T-cell (primary cell): ENCODE measurements around the gene FBLN2. TPM values are rescaled to one million over a fixed set of nuclear protein-coding genes. Genes with fewer than 3 reads are reported as not detected.

ENCODE experiments used
- ATAC-seq, 4 experiments: fragments of 200-7000 bp in 3 of 4; fragments of 150-1000 bp in 1 of 4; cut with Tn5 transposase; replicated peaks in 1 of 4; 1 replicate in 3 of 4; 2 replicates in 1 of 4; pipeline ENCODE4 v1.10.0; 2021; ENCODE audit warnings: moderate library complexity in 3 of 4, mild to moderate bottlenecking in 2 of 4, moderate number of reproducible peaks in 1 of 4
- CTCF ChIA-PET, 2 donors: fragments of 300-600 bp; sonication (Branson Sonifier 250); formaldehyde crosslinking; loops; one replicate each; lab custom pipeline; 2022; ENCODE audit warnings: antibody characterized with exemption in 2 of 2; lab: Charles Lee
- POLR2A ChIA-PET, 2 donors: fragments of 300-600 bp; sonication (Branson Sonifier 250); formaldehyde crosslinking; loops; one replicate each; lab custom pipeline; 2022; ENCODE audit warnings: antibody characterized with exemption in 2 of 2; lab: Charles Lee
- DNase-seq, 35 experiments: peaks; one replicate each; pipeline versions ENCODE4 v3.0.0 to v3.0.0-alpha.2; 2013 to 2023
- H3K27ac ChIP-seq: one replicate; pipeline ENCODE4 v1.5.1; 2013; ENCODE audit warnings: low read length
- H3K27me3 ChIP-seq, 2 experiments: replicated peaks in 1 of 2; 1 replicate in 1 of 2; 2 replicates in 1 of 2; pipeline versions ENCODE4 v1.6.1 to v1.7.0; 2013; ENCODE audit warnings: low read length in 1 of 2, mixed read lengths in 1 of 2; ENCODE audit not compliant: control insufficient read depth in 2 of 2, insufficient read depth in 2 of 2; ENCODE audit errors: extremely low read depth in 1 of 2
- H3K36me3 ChIP-seq, 2 donors: 1 replicate in 1 of 2; 2 replicates in 1 of 2; pipeline versions ENCODE4 v1.6.1 to v1.7.0; 2013; ENCODE audit warnings: low read length in 1 of 2; ENCODE audit not compliant: control insufficient read depth in 2 of 2, insufficient read depth in 1 of 2; ENCODE audit errors: extremely low read depth in 1 of 2
- H3K4me1 ChIP-seq, 2 experiments: 1 replicate in 1 of 2; 2 replicates in 1 of 2; pipeline versions ENCODE4 v1.6.1 to v1.7.0; 2013; ENCODE audit warnings: low read length in 2 of 2, mixed read lengths in 1 of 2; ENCODE audit not compliant: insufficient read depth in 2 of 2, control insufficient read depth in 1 of 2; ENCODE audit errors: extremely low read depth in 1 of 2
- H3K4me3 ChIP-seq, 2 donors: 1 replicate in 1 of 2; 2 replicates in 1 of 2; pipeline versions ENCODE4 v1.5.1 to v1.7.0; 2013; ENCODE audit warnings: mild to moderate bottlenecking in 2 of 2, low read length in 1 of 2, moderate library complexity in 1 of 2; ENCODE audit not compliant: control insufficient read depth in 1 of 2; ENCODE audit errors: extremely low read depth in 1 of 2
- H3K9me3 ChIP-seq: 2 replicates; pipeline ENCODE4 v1.7.0; 2013
- H3K27ac Mint-ChIP-seq, 2 donors: one replicate each; pipeline ENCODE4 v1.8.0; 2020 to 2021; ENCODE audit warnings: mild to moderate bottlenecking in 2 of 2, mixed read lengths in 2 of 2
- H3K27me3 Mint-ChIP-seq, 2 donors: one replicate each; pipeline ENCODE4 v1.8.0; 2021 to 2022; ENCODE audit warnings: mixed read lengths in 2 of 2
- H3K36me3 Mint-ChIP-seq: one replicate; pipeline ENCODE4 v1.8.0; 2021; ENCODE audit warnings: mixed read lengths
- H3K4me1 Mint-ChIP-seq, 3 donors: one replicate each; pipeline ENCODE4 v1.8.0; 2020 to 2022; ENCODE audit warnings: mixed read lengths in 3 of 3, mild to moderate bottlenecking in 1 of 3
- H3K4me3 Mint-ChIP-seq, 3 donors: one replicate each; pipeline ENCODE4 v1.8.0; 2020 to 2022; ENCODE audit warnings: mild to moderate bottlenecking in 3 of 3, mixed read lengths in 3 of 3, moderate library complexity in 3 of 3
- H3K9me3 Mint-ChIP-seq, 3 donors: one replicate each; pipeline ENCODE4 v1.8.0; 2020 to 2022; ENCODE audit warnings: mixed read lengths in 3 of 3
- WGBS: methylation state at CpG from one replicate; pipeline ENCODE4 v1.1.5; 2013; ENCODE audit warnings: missing lambda C conversion rate; ENCODE audit not compliant: insufficient coverage; 5-methylcytosine and 5-hydroxymethylcytosine counted together
- total RNA-seq, 35 experiments: library from RNA in 6 of 35; stranded (reverse) in 6 of 35; fragments of 120-200 nt in 1 of 35; gene quantifications; one replicate each; pipeline versions ENCODE4 v1.2.1 to v1.2.4 and lab custom pipeline; 2013 to 2026

The FBLN2 gene
- total RNA-seq, 5 donors from 2014 or later (not counting 1 experiment from before 2014, with no cell fraction given), result 1.5 to 5.8 (median 2.8) TPM

DNA sequence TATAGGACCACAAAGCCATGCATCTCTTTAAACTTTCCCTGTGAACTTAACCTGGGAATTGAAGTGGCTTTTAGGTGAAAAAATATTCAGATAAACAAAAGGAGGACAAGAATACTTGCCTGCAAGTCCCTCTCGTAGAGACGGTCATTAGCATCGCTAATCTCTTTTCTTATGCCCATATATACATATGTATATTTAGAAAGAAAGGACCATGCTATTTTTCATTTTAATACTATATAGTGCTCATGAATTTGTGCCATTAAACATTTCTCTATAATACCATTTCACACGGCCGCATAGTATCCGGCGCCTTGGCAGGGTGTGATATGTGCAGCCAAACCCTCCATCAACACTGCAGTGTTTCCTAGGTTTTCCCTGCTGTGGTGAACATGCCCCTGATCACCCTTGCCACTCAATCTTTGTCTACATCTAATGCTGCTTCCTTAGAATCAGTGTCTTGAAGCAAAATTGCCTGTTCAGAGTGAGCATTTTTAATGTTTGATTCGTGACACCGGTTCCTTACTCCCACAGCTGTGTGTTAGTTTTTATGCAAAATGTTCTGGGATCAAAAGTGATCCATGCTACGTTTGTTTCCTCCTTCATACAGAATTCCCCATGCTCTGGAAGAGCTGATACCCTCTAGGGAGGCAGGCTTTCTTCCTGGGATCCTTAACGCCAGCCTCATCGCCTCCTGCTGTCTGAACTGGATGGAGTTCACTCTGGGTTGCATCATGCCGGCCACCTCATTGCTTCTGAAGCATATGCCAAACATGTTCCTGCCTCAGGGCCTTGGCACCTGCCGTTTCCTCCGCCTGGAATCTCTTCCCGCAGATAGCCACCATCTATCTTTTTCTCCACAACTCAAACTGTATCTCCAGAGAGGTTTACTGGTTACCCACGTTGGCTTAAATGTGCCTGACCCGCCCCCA, 118.1 kb downstream of the FBLN2 start:
- Histone ChIP-seq H3K27me3 (peaks cover 0 to 50% of the 10 kb centered on the region in 2 experiments), H3K27ac (no peak overlapping the region), H3K4me3 (no peak overlapping the region), H3K9me3 (no peaks in the 10 kb centered on the region), H3K4me1 (no peaks in the 10 kb centered on the region), H3K36me3 (no peaks in the 10 kb centered on the region)
- 65% methylated on average over 5 of the region's 18 CpGs for whole genome bisulfite sequencing
- Mint-ChIP-seq H3K27me3 (peaks cover 12 to 16% of the 10 kb centered on the region in 2 donors), H3K9me3 (no peaks in the 10 kb centered on the region), H3K27ac (no peak overlapping the region), H3K4me3 (no peak overlapping the region), H3K4me1 (no peaks in the 10 kb centered on the region), H3K36me3 (no peaks in the 10 kb centered on the region)
- CTCF ChIA-PET, result no interaction called here
- POLR2A ChIA-PET, result no interaction called here
- DNase-seq (no peak), ATAC-seq (no peak)

DNA sequence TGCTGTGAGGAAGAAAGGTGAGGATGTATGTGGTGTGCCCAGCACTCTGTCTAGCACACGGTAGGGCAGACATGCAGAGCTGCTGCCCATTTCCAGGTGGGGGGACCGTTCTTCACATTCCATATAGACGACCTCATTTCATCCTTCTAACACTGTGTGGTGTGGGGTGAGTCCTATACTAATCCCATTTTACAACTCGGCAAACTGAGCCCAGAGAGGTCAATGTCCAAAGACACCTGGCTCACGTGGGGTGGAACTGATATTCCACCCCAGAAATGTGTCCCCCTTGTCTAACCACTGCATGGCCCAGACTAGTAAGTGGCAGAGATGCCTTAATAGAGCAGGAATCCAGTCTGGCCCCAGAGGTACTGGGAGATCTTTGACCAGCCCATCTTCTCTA, 119.2 kb downstream of the FBLN2 start:
- Mint-ChIP-seq H3K27me3 (peaks cover 12 to 16% of the 10 kb centered on the region in 2 donors), H3K27ac (no peak overlapping the region)
- CTCF ChIA-PET, result no interaction called here

DNA sequence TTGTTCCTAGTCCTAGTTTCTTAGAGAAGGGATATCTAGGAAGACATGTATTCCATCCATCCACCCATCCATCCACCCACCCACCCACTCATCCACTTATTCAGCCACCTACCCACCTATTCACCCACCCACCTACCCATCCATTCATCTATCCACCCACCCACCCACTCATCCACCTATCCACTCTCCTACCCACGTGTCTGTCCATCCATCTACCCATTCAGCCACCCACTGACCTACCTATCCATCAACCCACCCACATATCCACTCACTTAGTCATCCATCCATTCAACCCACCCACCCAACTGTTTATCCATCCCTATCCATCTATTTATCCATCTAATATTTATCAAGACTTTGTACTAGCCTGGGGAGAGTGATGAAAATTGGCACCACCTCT, 120.5 kb downstream of the FBLN2 start:
- H3K36me3 ChIP-seq, result no peaks in the 10 kb centered on the region
- 0% methylated on average over 1 of the region's 1 CpG for WGBS
- H3K36me3 Mint-ChIP-seq, result no peaks in the 10 kb centered on the region
- no peak overlapping the region for H3K4me3 ChIP-seq
- H3K4me1 Mint-ChIP-seq, result no peaks in the 10 kb centered on the region
- H3K9me3 ChIP-seq, result no peaks in the 10 kb centered on the region
- H3K27ac Mint-ChIP-seq, result no peak overlapping the region
- ChIA-PET CTCF (no interaction called here), POLR2A (no interaction called here)
- no peaks in the 10 kb centered on the region for H3K9me3 Mint-ChIP-seq
- no peak overlapping the region for H3K4me3 Mint-ChIP-seq
- peaks cover 12 to 16% of the 10 kb centered on the region in 2 donors for H3K27me3 Mint-ChIP-seq
- H3K4me1 ChIP-seq, result no peaks in the 10 kb centered on the region
- DNase-seq (no peak), ATAC-seq (no peak)
- H3K27ac ChIP-seq, result no peak overlapping the region
- H3K27me3 ChIP-seq, result peaks cover 0 to 39% of the 10 kb centered on the region in 2 experiments

More for the DNA sequence above, 119.2 kb downstream of the FBLN2 start:
- no peak for ATAC-seq
- Histone ChIP-seq H3K4me1 (no peaks in the 10 kb centered on the region), H3K27ac (no peak overlapping the region), H3K36me3 (no peaks in the 10 kb centered on the region), H3K9me3 (no peaks in the 10 kb centered on the region), H3K27me3 (peaks cover 0 to 50% of the 10 kb centered on the region in 2 experiments), H3K4me3 (no peak overlapping the region)
- no peaks in the 10 kb centered on the region for H3K36me3 Mint-ChIP-seq
- WGBS, result no CpG with 5 or more reads among the region's 5 CpGs
- POLR2A ChIA-PET, result no interaction called here
- no peak for DNase-seq
- no peak overlapping the region for H3K4me3 Mint-ChIP-seq
- H3K4me1 Mint-ChIP-seq, result no peaks in the 10 kb centered on the region
- no peaks in the 10 kb centered on the region for H3K9me3 Mint-ChIP-seq

DNA sequence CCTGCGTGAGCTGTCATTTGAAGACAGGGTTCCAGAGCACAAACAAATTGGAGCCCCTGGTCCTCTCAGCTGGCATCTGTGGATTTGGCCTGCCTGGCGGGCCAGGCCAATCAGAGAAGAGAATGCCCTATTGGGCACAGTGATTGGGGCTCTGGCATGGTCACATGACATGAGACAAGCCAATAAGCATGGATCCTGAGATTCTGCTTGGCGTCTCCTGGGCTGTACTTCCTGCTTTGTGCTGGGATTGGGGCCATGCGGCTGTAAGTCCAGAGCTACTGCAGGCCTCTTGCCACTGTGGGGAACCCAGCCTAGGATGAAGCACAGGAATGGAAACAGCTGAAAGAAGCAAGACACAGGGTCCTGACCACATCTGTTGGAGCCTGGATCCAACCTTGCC, 121.4 kb downstream of the FBLN2 start:
- H3K27ac Mint-ChIP-seq, result no peak overlapping the region
- DNase-seq (no peak), ATAC-seq (no peak)
- POLR2A ChIA-PET, result no interaction called here
- Histone ChIP-seq H3K36me3 (no peaks in the 10 kb centered on the region), H3K4me3 (no peak overlapping the region), H3K9me3 (no peaks in the 10 kb centered on the region), H3K27ac (no peak overlapping the region), H3K4me1 (no peaks in the 10 kb centered on the region), H3K27me3 (peaks cover 0 to 43% of the 10 kb centered on the region in 2 experiments)
- H3K36me3 Mint-ChIP-seq, result no peaks in the 10 kb centered on the region
- H3K4me1 Mint-ChIP-seq, result no peaks in the 10 kb centered on the region
- H3K4me3 Mint-ChIP-seq, result no peak overlapping the region
- peaks cover 14 to 16% of the 10 kb centered on the region in 2 donors for H3K27me3 Mint-ChIP-seq
- H3K9me3 Mint-ChIP-seq, result no peaks in the 10 kb centered on the region
- WGBS, result 75% methylated on average over 4 of the region's 4 CpGs
- CTCF ChIA-PET, result no interaction called here

DNA sequence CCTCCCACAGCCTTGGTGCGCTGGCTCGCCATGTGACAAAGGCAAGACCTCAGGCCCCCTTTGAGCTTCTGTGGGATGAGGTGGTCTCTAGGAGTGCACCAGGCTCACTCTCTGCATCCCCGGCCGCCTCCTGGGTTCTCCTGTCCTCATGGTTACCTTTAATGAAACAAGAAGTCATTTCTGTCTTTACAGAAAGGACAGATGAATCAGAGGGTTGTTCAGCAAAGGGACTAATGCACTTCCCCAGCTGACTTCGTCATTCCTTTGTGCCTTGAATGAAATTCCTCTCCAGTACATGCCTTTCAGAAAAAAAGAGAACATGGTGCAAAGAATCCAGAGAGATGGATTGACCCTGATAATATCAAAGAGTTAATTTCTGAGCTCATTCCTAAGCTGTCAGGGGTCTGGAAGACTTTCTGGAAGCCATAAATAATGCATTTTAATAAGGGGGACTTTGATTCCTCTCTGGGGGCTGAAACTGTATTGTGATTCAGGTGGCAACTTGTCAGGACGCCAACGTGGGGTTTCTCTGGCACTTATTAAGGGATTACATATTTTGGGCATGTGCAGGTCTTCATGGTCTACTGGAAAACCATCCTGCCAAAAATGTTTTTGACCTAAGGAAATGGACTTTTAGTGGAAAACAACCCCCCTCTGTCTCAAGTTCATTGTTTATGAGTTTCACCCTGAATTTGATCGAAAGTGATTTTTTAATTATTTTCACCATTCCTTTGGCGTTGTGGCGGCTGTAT, 122.7 kb downstream of the FBLN2 start:
- no peaks in the 10 kb centered on the region for H3K36me3 Mint-ChIP-seq
- no peaks in the 10 kb centered on the region for H3K4me1 Mint-ChIP-seq
- DNase-seq (no peak), ATAC-seq (no peak)
- H3K27ac Mint-ChIP-seq, result no peak overlapping the region
- Histone ChIP-seq H3K27me3 (peaks cover 0 to 37% of the 10 kb centered on the region in 2 experiments), H3K4me3 (no peak overlapping the region), H3K27ac (no peak overlapping the region), H3K9me3 (no peaks in the 10 kb centered on the region), H3K36me3 (no peaks in the 10 kb centered on the region), H3K4me1 (no peaks in the 10 kb centered on the region)
- peaks cover 22 to 24% of the 10 kb centered on the region in 2 donors for H3K27me3 Mint-ChIP-seq
- POLR2A ChIA-PET, result no interaction called here
- H3K9me3 Mint-ChIP-seq, result no peaks in the 10 kb centered on the region
- 60% methylated on average over 4 of the region's 10 CpGs for WGBS
- H3K4me3 Mint-ChIP-seq, result no peak overlapping the region
- CTCF ChIA-PET, result no interaction called here

DNA sequence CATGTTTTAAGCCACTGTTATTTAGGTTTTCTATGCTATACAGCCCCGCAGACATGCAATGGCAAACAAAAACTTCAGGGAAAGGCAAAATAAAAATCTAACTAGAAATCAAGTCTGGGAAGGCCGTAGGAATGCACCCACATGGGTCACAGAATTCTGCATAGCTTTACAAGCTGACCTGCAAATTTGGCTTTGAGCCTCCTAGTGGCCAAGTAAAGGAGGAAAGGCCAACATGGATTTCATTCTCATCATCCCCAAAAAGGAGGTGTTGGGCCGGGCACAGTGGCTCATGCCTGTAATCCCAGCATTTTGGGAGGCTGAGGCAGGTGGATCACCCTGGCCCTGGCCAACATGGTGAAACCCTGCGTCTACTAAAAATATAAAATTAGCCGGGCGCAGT, 124.3 kb downstream of the FBLN2 start:
- Histone ChIP-seq H3K27me3 (peaks cover 0 to 38% of the 10 kb centered on the region in 2 experiments), H3K4me3 (no peak overlapping the region), H3K4me1 (no peaks in the 10 kb centered on the region), H3K36me3 (no peaks in the 10 kb centered on the region), H3K9me3 (no peaks in the 10 kb centered on the region), H3K27ac (no peak overlapping the region)
- H3K9me3 Mint-ChIP-seq, result no peaks in the 10 kb centered on the region
- no peaks in the 10 kb centered on the region for H3K36me3 Mint-ChIP-seq
- ChIA-PET CTCF (no interaction called here), POLR2A (no interaction called here)
- peaks cover 16 to 24% of the 10 kb centered on the region in 2 donors for H3K27me3 Mint-ChIP-seq
- no peak for DNase-seq
- WGBS, result 20% methylated on average over 1 of the region's 6 CpGs
- H3K4me1 Mint-ChIP-seq, result no peaks in the 10 kb centered on the region
- no peak for ATAC-seq
- H3K27ac Mint-ChIP-seq, result no peak overlapping the region
- no peak overlapping the region for H3K4me3 Mint-ChIP-seq
